ENCODE results near the gene MBL2. TPM values are rescaled to one million over a fixed set of nuclear protein-coding genes. Genes with fewer than 3 reads are reported as not detected.

MBL2 gene
- total and polyA plus RNA-seq, 8 donors: 2.7 TPM; not detected in 7

GRCh38 chr10:52768001-52768532, 4.5 kb downstream of the MBL2 start:
- TF ChIP-seq EP300 (IDR thresholded peaks at IDR 0.05) (no peak), POLR2AphosphoS5 (IDR thresholded peaks at IDR 0.05) (no peak)
- no peaks in the 10 kb centered on the region for H3K4me1 ChIP-seq
- no peak overlapping the region for H3K4me3 ChIP-seq
- no peaks in the 10 kb centered on the region for H3K27me3 ChIP-seq
- intact Hi-C loops (cut with DNase I; ENCODE audit: low total_unique reads): no loop called here
- WGBS, 5 donors: 65 to 77% (median 73%) methylated on average over 3 of the region's 3 CpGs
- H3K27ac ChIP-seq: no peak overlapping the region
- H3K36me3 ChIP-seq: no peaks in the 10 kb centered on the region
- no peak for DNase-seq
- H3K9me3 ChIP-seq: no peaks in the 10 kb centered on the region

- WGBS, 5 donors: 89 to 92% (median 91%) methylated on average over 5 of the region's 5 CpGs
- no peaks in the 10 kb centered on the region for H3K4me1 ChIP-seq
- H3K27ac ChIP-seq: no peak overlapping the region
- intact Hi-C loops (cut with DNase I; ENCODE audit: low total_unique reads): no loop called here
- H3K4me3 ChIP-seq: no peak overlapping the region
- H3K9me3 ChIP-seq: no peaks in the 10 kb centered on the region
- H3K36me3 ChIP-seq: no peaks in the 10 kb centered on the region
- no peak for DNase-seq
- no peaks in the 10 kb centered on the region for H3K27me3 ChIP-seq
- no peak for TF ChIP-seq POLR2A (IDR thresholded peaks at IDR 0.05)
- TF ChIP-seq EP300 (IDR thresholded peaks at IDR 0.05): no peak
- TF ChIP-seq CTCF (IDR thresholded peaks at IDR 0.05): no peak
- TF ChIP-seq POLR2AphosphoS5 (IDR thresholded peaks at IDR 0.05): no peak
Observed at GRCh38 chr10:52762088-52762487, 10.5 kb downstream of the MBL2 start.

GRCh38 chr10:52759154-52759553, 13.4 kb downstream of the MBL2 start:
- 21 to 52% (median 39%) methylated on average over 3 of the region's 3 CpGs for WGBS, 5 donors
- no peaks in the 10 kb centered on the region for H3K9me3 ChIP-seq
- H3K27me3 ChIP-seq: no peaks in the 10 kb centered on the region
- DNase-seq: no peak
- no peak overlapping the region for H3K4me3 ChIP-seq
- no peaks in the 10 kb centered on the region for H3K36me3 ChIP-seq
- H3K27ac ChIP-seq: no peak overlapping the region
- no peak for TF ChIP-seq POLR2A (IDR thresholded peaks at IDR 0.05)
- no peak for TF ChIP-seq POLR2AphosphoS5 (IDR thresholded peaks at IDR 0.05)
- TF ChIP-seq CTCF (IDR thresholded peaks at IDR 0.05): no peak
- TF ChIP-seq EP300 (IDR thresholded peaks at IDR 0.05): no peak
- intact Hi-C loops (cut with DNase I; ENCODE audit: low total_unique reads): no loop called here
- no peaks in the 10 kb centered on the region for H3K4me1 ChIP-seq

- no peak overlapping the region for H3K4me3 ChIP-seq
- TF ChIP-seq POLR2A (IDR thresholded peaks at IDR 0.05) (no peak), POLR2AphosphoS5 (IDR thresholded peaks at IDR 0.05) (no peak), EP300 (IDR thresholded peaks at IDR 0.05) (no peak), CTCF (IDR thresholded peaks at IDR 0.05) (no peak)
- no peak overlapping the region for H3K27ac ChIP-seq
- no peaks in the 10 kb centered on the region for H3K27me3 ChIP-seq
- WGBS, 5 donors: 84 to 98% (median 96%) methylated on average over 2 of the region's 2 CpGs
- intact Hi-C loops (cut with DNase I; ENCODE audit: low total_unique reads): no loop called here
- DNase-seq: no peak
- no peaks in the 10 kb centered on the region for H3K9me3 ChIP-seq
- H3K36me3 ChIP-seq: no peaks in the 10 kb centered on the region
- no peaks in the 10 kb centered on the region for H3K4me1 ChIP-seq
Observed at GRCh38 chr10:52758406-52758805, 14.2 kb downstream of the MBL2 start.

GRCh38 chr10:52757773-52758172, 14.8 kb downstream of the MBL2 start:
- Histone ChIP-seq H3K27ac (no peak overlapping the region), H3K4me3 (no peak overlapping the region), H3K36me3 (no peaks in the 10 kb centered on the region), H3K4me1 (no peaks in the 10 kb centered on the region), H3K9me3 (no peaks in the 10 kb centered on the region), H3K27me3 (no peaks in the 10 kb centered on the region)
- WGBS, 5 donors: 56 to 67% (median 64%) methylated on average over 6 of the region's 6 CpGs
- DNase-seq: no peak
- intact Hi-C loops (cut with DNase I; ENCODE audit: low total_unique reads): no loop called here
- TF ChIP-seq POLR2AphosphoS5 (IDR thresholded peaks at IDR 0.05) (no peak), POLR2A (IDR thresholded peaks at IDR 0.05) (no peak), CTCF (IDR thresholded peaks at IDR 0.05) (no peak), EP300 (IDR thresholded peaks at IDR 0.05) (no peak)
